Measurements from ENCODE around the gene C11orf91. TPM values are rescaled to one million over a fixed set of nuclear protein-coding genes. Genes with fewer than 3 reads are reported as not detected.

C11orf91 gene
- total and polyA plus RNA-seq, 2 of the 8 experiments (the other 6 are each of a cell fraction or from before 2014, with no cell fraction given), result not detected

DNA sequence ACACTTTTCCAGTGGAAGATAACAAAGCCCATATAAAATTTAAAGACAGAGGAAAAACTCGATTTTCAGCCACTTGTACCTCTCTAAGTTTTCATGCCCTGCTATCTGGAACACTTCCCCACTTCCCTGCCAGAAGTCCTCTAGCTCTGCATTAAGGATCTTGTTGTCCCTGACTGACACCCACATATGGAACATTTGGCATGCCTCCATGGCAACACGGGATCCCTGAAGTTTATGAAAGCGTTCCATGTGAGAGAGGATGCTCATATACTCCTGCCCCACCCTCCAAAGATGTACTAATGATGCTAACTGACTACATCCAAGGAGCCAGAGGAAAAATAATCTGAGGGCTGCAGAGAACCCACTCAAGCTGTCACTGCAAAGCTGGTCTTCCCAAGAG is 8.8 kb upstream of the C11orf91 start:
- no peaks in the 10 kb centered on the region for H3K9me3 ChIP-seq (ENCODE audit: insufficient read depth in 2 of 2, low read depth in 1 of 2, low read length in 1 of 2)
- no peaks in the 10 kb centered on the region for H3K27me3 ChIP-seq (replicated peaks in 1 of 4; ENCODE audit: control insufficient read depth in 3 of 4, extremely low read depth in 1 of 4, insufficient read depth in 3 of 4, low read length in 3 of 4)
- no peak overlapping the region for H2BK20ac ChIP-seq (ENCODE audit: low read length)
- H3K23ac ChIP-seq (ENCODE audit: insufficient read length), result no peak overlapping the region
- DNase-seq (ENCODE audit: low read depth in 1 of 2, low spot score in 2 of 2) (no peak), FAIRE-seq (no peak)
- H2BK12ac ChIP-seq (ENCODE audit: low read depth, low read length), result no peak overlapping the region
- no peak overlapping the region for H3K9ac ChIP-seq (replicated peaks in 1 of 4; ENCODE audit: extremely low read depth in 1 of 4, low read depth in 3 of 4, low read length in 3 of 4)
- ChIA-PET POLR2A (ENCODE audit: partially characterized antibody) (interaction anchor here (2.3 kb wide), 1 partner anchor 8 kb away, joined by 4 read pairs; no protein-coding TSS in a partner anchor), CTCF (ENCODE audit: partially characterized antibody) (interaction anchor here (0.9 kb wide), 1 partner anchor 194 kb away, joined by 3 read pairs; no protein-coding TSS in a partner anchor)
- H2BK15ac ChIP-seq (ENCODE audit: low read length), result no peak overlapping the region
- H3K36me3 ChIP-seq (ENCODE audit: control insufficient read depth in 2 of 4, insufficient read depth in 4 of 4, low read length in 3 of 4), result peaks cover 6 to 23% (median 16%) of the 10 kb centered on the region in 4 experiments; a peak in 6 of 8 replicates
- no peak overlapping the region for H4K5ac ChIP-seq (ENCODE audit: insufficient read length, low read depth, low read length)
- H3K56ac ChIP-seq (replicated peaks; ENCODE audit: insufficient read length, low read depth, low read length), result no peak overlapping the region
- 94% methylated on average over 3 of the region's 3 CpGs; no CpG with 5 or more reads in 1 of the 2 experiments for WGBS, 2 experiments (ENCODE audit: extremely low coverage in 1 of 2, insufficient coverage in 1 of 2, insufficient read length in 1 of 2, insufficient replicate concordance in 2 of 2, low coverage in 1 of 2, low lambda C conversion rate in 2 of 2, missing lambda C conversion rate in 1 of 2)
- no peak overlapping the region for H3K4me2 ChIP-seq (ENCODE audit: insufficient read depth in 1 of 2, low read depth in 2 of 2, low read length in 2 of 2)
- no peak overlapping the region for H4K91ac ChIP-seq (replicated peaks; ENCODE audit: insufficient read length, low read length)
- H3K27ac ChIP-seq (ENCODE audit: low read depth, low read length), result no peak overlapping the region
- H4K20me1 ChIP-seq (replicated peaks in 1 of 2; ENCODE audit: control insufficient read depth in 1 of 2, insufficient read depth in 2 of 2, low read length in 2 of 2), result peaks cover 0 to 2% of the 10 kb centered on the region in 2 experiments
- no peak overlapping the region for H4K8ac ChIP-seq (ENCODE audit: extremely low read depth, insufficient read depth, low read length)
- no peak overlapping the region for H2AK5ac ChIP-seq (ENCODE audit: low read depth, low read length)
- H3K23me2 ChIP-seq (ENCODE audit: low read depth, low read length), result no peaks in the 10 kb centered on the region
- no peak overlapping the region for H3K18ac ChIP-seq (ENCODE audit: extremely low read depth, low read length)
- H3K79me2 ChIP-seq (ENCODE audit: control insufficient read depth in 1 of 2, insufficient read depth in 2 of 2, low read length in 2 of 2), result no peaks in the 10 kb centered on the region
- H3K14ac ChIP-seq (ENCODE audit: insufficient read length), result no peak overlapping the region
- peaks cover 0 to 3% (median 0%) of the 10 kb centered on the region in 4 experiments; a peak in 2 of 7 replicates for H3K4me1 ChIP-seq (replicated peaks in 1 of 4; ENCODE audit: control insufficient read depth in 3 of 4, insufficient read depth in 4 of 4, low read length in 3 of 4)
- no peak overlapping the region for H3K4me3 ChIP-seq (ENCODE audit: extremely low read depth in 1 of 4, insufficient read depth in 2 of 4, low read depth in 3 of 4, low read length in 4 of 4)
- no peaks in the 10 kb centered on the region for H3K79me1 ChIP-seq (ENCODE audit: low read depth, low read length)
- no peak overlapping the region for H3K4ac ChIP-seq (replicated peaks; ENCODE audit: insufficient read length, low read depth, low read length)
- no peak overlapping the region for H2AFZ ChIP-seq (ENCODE audit: low read length)
- TF ChIP-seq SIRT6 (IDR thresholded peaks at IDR 0.05; ENCODE audit: low read length) (no peak), RXRA (IDR thresholded peaks at IDR 0.05; ENCODE audit: insufficient read depth, low read depth, low read length) (no peak), EP300 (IDR thresholded peaks at IDR 0.05; ENCODE audit: borderline replicate concordance in 1 of 2, low read depth in 2 of 2, low read length in 2 of 2) (no peak)
- no peak overlapping the region for H2BK5ac ChIP-seq (ENCODE audit: low read depth, low read length)
- no peak overlapping the region for H2BK120ac ChIP-seq (replicated peaks; ENCODE audit: low read depth, low read length)

Data from H1 (cell line).